Neural cell (in vitro differentiated cells): Measurements from ENCODE around the gene NUP50. TPM values are rescaled to one million over a fixed set of nuclear protein-coding genes. Genes with fewer than 3 reads are reported as not detected.

Experiments used
- H2AFZ ChIP-seq: fragments of 200-600, 300-800 bp; sonication (generic), shearing (Covaris generic); 2 replicates; pipeline ENCODE4 v1.6.0; 2014; ENCODE audit warnings: low read depth, mild to moderate bottlenecking, antibody characterized with exemption, low read length, moderate library complexity
- H3F3A ChIP-seq: fragments of 200-600 bp; shearing (Covaris generic); 2 replicates; pipeline ENCODE4 v1.6.1; 2016; ENCODE audit warnings: mild to moderate bottlenecking, moderate library complexity, mixed read lengths, antibody characterized with exemption, low read length; ENCODE audit not compliant: insufficient read depth, poor library complexity, severe bottlenecking
- H3K27ac ChIP-seq: fragments of 200-600, 300-800 bp; sonication (generic), shearing (Covaris generic); 2 replicates; pipeline ENCODE4 v1.5.1; 2014; ENCODE audit warnings: mild to moderate bottlenecking, low read length, moderate library complexity
- H3K27me3 ChIP-seq: fragments of 300-800, 200-600 bp; sonication (generic), shearing (Covaris generic); 2 replicates; pipeline ENCODE4 v1.6.0; 2014; ENCODE audit warnings: mild to moderate bottlenecking, low read depth, low read length, moderate library complexity; ENCODE audit not compliant: insufficient read depth
- H3K36me3 ChIP-seq: fragments of 300-800, 200-600 bp; sonication (generic), shearing (Covaris generic); 2 replicates; pipeline ENCODE4 v1.5.1; 2014; ENCODE audit warnings: mild to moderate bottlenecking, antibody characterized with exemption, low read length, moderate library complexity; ENCODE audit not compliant: insufficient read depth
- H3K4me2 ChIP-seq: fragments of 300-800, 200-600 bp; sonication (generic), shearing (Covaris generic); 2 replicates; pipeline ENCODE4 v1.6.0; 2014; ENCODE audit warnings: mild to moderate bottlenecking, low read length
- H3K4me3 ChIP-seq: fragments of 300-800, 200-600 bp; sonication (generic), shearing (Covaris generic); 2 replicates; pipeline ENCODE4 v1.5.1; 2014; ENCODE audit warnings: mild to moderate bottlenecking, low read length, moderate library complexity
- H3K79me2 ChIP-seq: fragments of 200-600 bp; shearing (Covaris generic); replicated peaks from 2 replicates; pipeline ENCODE4 v1.6.0; 2014; ENCODE audit warnings: mild to moderate bottlenecking, low read length, moderate library complexity; ENCODE audit not compliant: insufficient read depth
- H3K9ac ChIP-seq: fragments of 300-800, 200-600 bp; sonication (generic), shearing (Covaris generic); 2 replicates; pipeline ENCODE4 v1.6.1; 2016; ENCODE audit warnings: mild to moderate bottlenecking, low read length, mixed read lengths
- H3K9me2 ChIP-seq: fragments of 200-600 bp; shearing (Covaris generic); 2 replicates; pipeline ENCODE4 v1.6.1; 2016; ENCODE audit warnings: mild to moderate bottlenecking, low read length, mixed read lengths; ENCODE audit not compliant: insufficient read depth
- H3K9me3 ChIP-seq: fragments of 200-600, 300-800 bp; sonication (generic), shearing (Covaris generic); 2 replicates; pipeline ENCODE4 v1.6.1; 2016; ENCODE audit warnings: mild to moderate bottlenecking, mixed run types, low read length, moderate library complexity, mixed read lengths
- H4K20me1 ChIP-seq: fragments of 200-600 bp; shearing (Covaris generic); 2 replicates; pipeline ENCODE4 v1.6.1; 2016; ENCODE audit warnings: mild to moderate bottlenecking, mixed run types; ENCODE audit not compliant: insufficient read depth
- CTCF ChIP-seq: fragments of 450-650 bp; IDR thresholded peaks from 2 replicates; pipeline ENCODE4 v1.5.1; 2014; ENCODE audit warnings: antibody characterized with exemption, mild to moderate bottlenecking, moderate library complexity; ENCODE audit not compliant: poor library complexity, severe bottlenecking
- EP300 ChIP-seq: fragments of 450-650 bp; conservative IDR thresholded peaks from 2 replicates; pipeline ENCODE4 v1.6.1; 2014; ENCODE audit warnings: antibody characterized with exemption, mild to moderate bottlenecking, moderate library complexity; ENCODE audit not compliant: poor library complexity, severe bottlenecking
- EZH2 ChIP-seq: fragments of 200-600, 300-800 bp; shearing (Covaris generic), sonication (generic); IDR thresholded peaks from 2 replicates; pipeline ENCODE4 v1.6.1; 2014; ENCODE audit warnings: antibody characterized with exemption, low read length, borderline replicate concordance, mild to moderate bottlenecking; ENCODE audit not compliant: insufficient read depth, poor library complexity, severe bottlenecking
- MXI1 ChIP-seq: fragments of 450-650 bp; conservative IDR thresholded peaks from 2 replicates; pipeline ENCODE4 v1.6.1; 2014; ENCODE audit warnings: antibody characterized with exemption, mild to moderate bottlenecking; ENCODE audit not compliant: poor library complexity, severe bottlenecking
- REST ChIP-seq: IDR thresholded peaks from 2 replicates; pipeline ENCODE4 v1.6.1; 2012; ENCODE audit warnings: borderline replicate concordance
- TAF1 ChIP-seq: IDR thresholded peaks from 2 replicates; pipeline ENCODE4 v1.6.1; 2012; ENCODE audit warnings: low read depth
- polyA plus RNA-seq: library from polyadenylated mRNA; depleted of rRNA; stranded (reverse); fragments of >200 nt; gene quantifications from 2 replicates; pipeline ENCODE4 v1.2.3, GENCODE V29; 2014

Gene NUP50
- polyA plus RNA-seq, 1 donor from 2014 or later: 38.7 TPM

GRCh38 chr22:45203150-45203951 lies 39.6 kb downstream of the NUP50 start:
- Histone ChIP-seq H3K9me3 (no peaks in the 10 kb centered on the region), H3F3A (no peaks in the 10 kb centered on the region), H3K36me3 (peaks cover 5% of the 10 kb centered on the region), H3K79me2 (no peaks in the 10 kb centered on the region), H3K27me3 (no peaks in the 10 kb centered on the region), H4K20me1 (no peaks in the 10 kb centered on the region), H3K9me2 (no peaks in the 10 kb centered on the region), H3K4me2 (no peak overlapping the region), H3K9ac (no peak overlapping the region), H3K27ac (no peak overlapping the region), H3K4me3 (no peak overlapping the region), H2AFZ (no peak overlapping the region)
- TF ChIP-seq EP300 (no peak), CTCF (no peak), TAF1 (no peak), EZH2 (no peak), MXI1 (no peak)

GRCh38 chr22:45204241-45204640 lies 40.5 kb downstream of the NUP50 start:
- no peak for TF ChIP-seq TAF1
- no peak for TF ChIP-seq REST
- H3K36me3 ChIP-seq: peaks cover 5% of the 10 kb centered on the region

GRCh38 chr22:45204819-45205218 lies 41.1 kb downstream of the NUP50 start:
- H3K27me3 ChIP-seq: no peaks in the 10 kb centered on the region
- no peak overlapping the region for H3K27ac ChIP-seq
- H3K4me2 ChIP-seq: no peak overlapping the region
- H3K36me3 ChIP-seq: peaks cover 5% of the 10 kb centered on the region
- no peaks in the 10 kb centered on the region for H3K9me2 ChIP-seq
- H3K79me2 ChIP-seq: no peaks in the 10 kb centered on the region
- no peaks in the 10 kb centered on the region for H3F3A ChIP-seq
- no peaks in the 10 kb centered on the region for H4K20me1 ChIP-seq
- no peak overlapping the region for H3K9ac ChIP-seq
- H2AFZ ChIP-seq: no peak overlapping the region
- TF ChIP-seq EZH2: no peak
- H3K4me3 ChIP-seq: no peak overlapping the region
- H3K9me3 ChIP-seq: no peaks in the 10 kb centered on the region

More at GRCh38 chr22:45204241-45204640, 40.5 kb downstream of the NUP50 start:
- Histone ChIP-seq H3K9me2 (no peaks in the 10 kb centered on the region), H4K20me1 (no peaks in the 10 kb centered on the region), H2AFZ (no peak overlapping the region), H3K4me3 (no peak overlapping the region), H3K79me2 (no peaks in the 10 kb centered on the region), H3K27me3 (no peaks in the 10 kb centered on the region), H3F3A (no peaks in the 10 kb centered on the region), H3K4me2 (no peak overlapping the region), H3K9me3 (no peaks in the 10 kb centered on the region), H3K9ac (no peak overlapping the region), H3K27ac (no peak overlapping the region)
